Gastrocnemius medialis (tissue), 4 donors: ENCODE measurements around the gene NAA35. TPM values are rescaled to one million over a fixed set of nuclear protein-coding genes. Genes with fewer than 3 reads are reported as not detected.
"Not testable (repeated sequence)": the region's sequence is repeated elsewhere in the genome, so short reads cannot be mapped to it uniquely, and the experiment has no call there.

Experiments
- ATAC-seq, 2 donors: fragments of 150-250 bp; one replicate each; pipeline ENCODE4 v1.9.1; 2016
- DNase-seq, 2 donors: peaks; one replicate each; pipeline ENCODE4 v3.0.0-alpha.2; 2019
- H3K27ac ChIP-seq, 4 donors: fragments of 200-600 bp; sonication (generic); 1 replicate in 1 of 4; 2 replicates in 3 of 4; pipeline ENCODE4 v1.5.1; 2016 to 2018; ENCODE audit warnings: mild to moderate bottlenecking in 2 of 4, moderate library complexity in 1 of 4
- H3K27me3 ChIP-seq, 3 donors: fragments of 200-600 bp; sonication (generic) in 2 of 3; 1 replicate in 1 of 3; 2 replicates in 2 of 3; pipeline versions ENCODE4 v1.5.1 to v1.6.0; 2016 to 2019; ENCODE audit warnings: mild to moderate bottlenecking in 1 of 3, moderate library complexity in 1 of 3
- H3K36me3 ChIP-seq, 2 donors: fragments of 200-600 bp; sonication (generic) in 1 of 2; one replicate each; pipeline ENCODE4 v1.5.1; 2017 to 2018
- H3K4me1 ChIP-seq, 2 donors: fragments of 200-600 bp; sonication (generic) in 1 of 2; one replicate each; pipeline ENCODE4 v1.5.1; 2016 to 2017; ENCODE audit warnings: mild to moderate bottlenecking in 2 of 2
- H3K4me3 ChIP-seq, 4 donors: fragments of 200-600 bp; sonication (generic) in 3 of 4; 1 replicate in 1 of 4; 2 replicates in 3 of 4; pipeline ENCODE4 v1.5.1; 2016 to 2019; ENCODE audit warnings: mild to moderate bottlenecking in 2 of 4
- H3K9me3 ChIP-seq, 3 donors: fragments of 200-600 bp; sonication (generic) in 2 of 3; 1 replicate in 1 of 3; 2 replicates in 2 of 3; pipeline ENCODE4 v1.5.1; 2016 to 2019
- POLR2A ChIP-seq, 2 donors: fragments of 450-650 bp; IDR thresholded peaks; one replicate each; pipeline ENCODE4 v1.6.1; 2017; ENCODE audit warnings: antibody characterized with exemption in 2 of 2, mild to moderate bottlenecking in 2 of 2, moderate library complexity in 2 of 2
- in situ Hi-C, 4 donors: fragments of 200-750 bp; cut with MboI; loops; one replicate each; pipeline versions ENCODE4 v1.15.0 to v1.8.0; 2017; ENCODE audit warnings: low sequenced_read_pairs in 4 of 4
- intact Hi-C: fragments of 100-400 bp; cut with DNase I; formaldehyde crosslinking; loops from one replicate; pipeline ENCODE4 v1.15.1; 2023; ENCODE audit warnings: low total_unique reads
- total RNA-seq, 4 donors: library from RNA; depleted of rRNA; stranded (reverse); fragments of >200 nt; gene quantifications; one replicate each; pipeline versions ENCODE4 v1.1.0 to v1.2.3, GENCODE V29; 2016
- TF ChIP-seq, protein P1 (sequence below), 5 experiments: fragments of 450-650 bp in 3 of 5; fragments of 200-600 bp in 2 of 5; sonication (generic) in 2 of 5; IDR thresholded peaks in 4 of 5; conservative IDR thresholded peaks in 1 of 5; 1 replicate in 4 of 5; 2 replicates in 1 of 5; pipeline ENCODE4 v1.5.1; 2016 to 2019; ENCODE audit warnings: antibody characterized with exemption in 5 of 5, mild to moderate bottlenecking in 3 of 5, moderate library complexity in 3 of 5

Gene NAA35
- total RNA-seq, 4 donors from 2014 or later: 22.7 to 26.9 (median 24.5) TPM

DNA sequence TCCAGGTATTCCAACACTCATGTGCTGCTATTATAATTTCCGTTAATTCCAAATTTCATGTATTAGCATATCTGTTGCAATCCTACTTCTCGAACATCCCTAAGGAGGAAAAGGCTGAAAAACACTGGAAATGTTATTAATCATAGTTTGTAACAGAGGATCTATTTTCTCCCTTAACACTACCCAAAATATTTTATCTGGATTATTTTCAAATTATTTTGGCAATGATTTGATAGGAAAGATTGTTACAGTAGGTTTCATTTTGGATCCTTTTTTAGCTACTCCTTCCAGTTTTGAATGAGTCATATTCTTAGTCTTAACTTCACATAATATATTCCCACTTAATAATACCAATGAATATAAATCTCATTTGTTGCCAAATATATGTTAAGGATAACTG is 13.9 kb upstream of the NAA35 start:
- TF ChIP-seq POLR2A (IDR thresholded peaks at IDR 0.05): no peak
- TF ChIP-seq, protein P1, sequence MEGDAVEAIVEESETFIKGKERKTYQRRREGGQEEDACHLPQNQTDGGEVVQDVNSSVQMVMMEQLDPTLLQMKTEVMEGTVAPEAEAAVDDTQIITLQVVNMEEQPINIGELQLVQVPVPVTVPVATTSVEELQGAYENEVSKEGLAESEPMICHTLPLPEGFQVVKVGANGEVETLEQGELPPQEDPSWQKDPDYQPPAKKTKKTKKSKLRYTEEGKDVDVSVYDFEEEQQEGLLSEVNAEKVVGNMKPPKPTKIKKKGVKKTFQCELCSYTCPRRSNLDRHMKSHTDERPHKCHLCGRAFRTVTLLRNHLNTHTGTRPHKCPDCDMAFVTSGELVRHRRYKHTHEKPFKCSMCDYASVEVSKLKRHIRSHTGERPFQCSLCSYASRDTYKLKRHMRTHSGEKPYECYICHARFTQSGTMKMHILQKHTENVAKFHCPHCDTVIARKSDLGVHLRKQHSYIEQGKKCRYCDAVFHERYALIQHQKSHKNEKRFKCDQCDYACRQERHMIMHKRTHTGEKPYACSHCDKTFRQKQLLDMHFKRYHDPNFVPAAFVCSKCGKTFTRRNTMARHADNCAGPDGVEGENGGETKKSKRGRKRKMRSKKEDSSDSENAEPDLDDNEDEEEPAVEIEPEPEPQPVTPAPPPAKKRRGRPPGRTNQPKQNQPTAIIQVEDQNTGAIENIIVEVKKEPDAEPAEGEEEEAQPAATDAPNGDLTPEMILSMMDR (IDR thresholded peaks at IDR 0.05 in 4 of 5, conservative IDR thresholded peaks at IDR 0.05 in 1 of 5): no peak
- Histone ChIP-seq H3K4me3 (no peak overlapping the region), H3K36me3 (no peaks in the 10 kb centered on the region), H3K27me3 (no peaks in the 10 kb centered on the region), H3K4me1 (no peaks in the 10 kb centered on the region), H3K9me3 (no peaks in the 10 kb centered on the region), H3K27ac (no peak overlapping the region)
- in situ Hi-C loops: loop anchor here in 1 of 4 donors (25.0 kb wide), 1 partner anchor 360 kb away; the partner anchor contains the start of gene ISCA1
- ATAC-seq: no peak
- intact Hi-C loops: no loop called here
- no peak for DNase-seq

DNA sequence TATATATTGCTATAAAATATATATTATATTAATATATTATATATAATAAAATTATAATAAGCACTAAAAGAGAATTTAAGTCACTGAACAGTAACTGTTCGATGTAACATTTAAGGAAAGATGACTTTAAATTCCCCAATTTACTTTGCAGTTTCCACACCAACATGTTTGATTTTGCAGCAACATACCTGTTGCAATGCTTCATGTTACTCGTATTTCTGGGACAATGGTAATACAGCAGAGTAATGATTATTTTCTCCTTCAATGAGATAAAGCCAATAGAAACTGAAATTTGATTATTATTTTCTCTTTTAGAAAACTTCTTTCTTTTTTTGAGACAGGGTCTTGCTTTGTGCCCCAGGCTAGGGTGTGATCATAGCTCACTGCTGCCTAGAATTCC is 9.5 kb upstream of the NAA35 start:
- Histone ChIP-seq H3K36me3 (no peaks in the 10 kb centered on the region), H3K27ac (no peak overlapping the region), H3K4me3 (no peak overlapping the region), H3K27me3 (no peaks in the 10 kb centered on the region), H3K4me1 (no peaks in the 10 kb centered on the region), H3K9me3 (no peaks in the 10 kb centered on the region)
- ATAC-seq (no peak), DNase-seq (no peak)
- in situ Hi-C loops: loop anchor here in 1 of 4 donors (25.0 kb wide), 1 partner anchor 356 kb away; the partner anchor contains the start of gene ISCA1
- no peak for TF ChIP-seq POLR2A (IDR thresholded peaks at IDR 0.05)
- TF ChIP-seq, protein P1 (IDR thresholded peaks at IDR 0.05 in 4 of 5, conservative IDR thresholded peaks at IDR 0.05 in 1 of 5): no peak
- intact Hi-C loops: no loop called here

DNA sequence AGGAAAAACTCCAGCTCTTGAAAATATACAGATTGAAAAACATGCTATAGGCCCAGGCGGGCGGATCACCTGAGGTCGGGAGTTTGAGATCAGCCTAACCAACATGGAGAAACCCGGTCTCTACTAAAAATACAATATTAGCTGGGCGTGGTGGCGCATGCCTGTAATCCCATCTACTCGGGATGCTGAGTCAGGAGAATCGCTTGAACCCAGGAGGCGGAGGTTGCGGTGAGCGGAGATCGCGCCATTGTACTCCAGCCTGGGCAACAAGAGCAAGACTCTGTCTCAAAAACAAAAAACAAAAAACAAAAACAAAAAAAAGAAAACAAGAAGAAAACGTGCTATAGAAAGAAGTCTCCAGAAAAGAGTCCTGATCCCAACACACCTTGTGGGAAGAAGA is 5.0 kb upstream of the NAA35 start:
- H3K9me3 ChIP-seq, H3K4me3 ChIP-seq, H3K36me3 ChIP-seq, H3K27ac ChIP-seq, ATAC-seq, H3K4me1 ChIP-seq, H3K27me3 ChIP-seq, intact Hi-C loops, DNase-seq: not testable (repeated sequence)
- in situ Hi-C loops: loop anchor here in 1 of 4 donors (25.0 kb wide), 1 partner anchor 351 kb away; the partner anchor contains the start of gene ISCA1

DNA sequence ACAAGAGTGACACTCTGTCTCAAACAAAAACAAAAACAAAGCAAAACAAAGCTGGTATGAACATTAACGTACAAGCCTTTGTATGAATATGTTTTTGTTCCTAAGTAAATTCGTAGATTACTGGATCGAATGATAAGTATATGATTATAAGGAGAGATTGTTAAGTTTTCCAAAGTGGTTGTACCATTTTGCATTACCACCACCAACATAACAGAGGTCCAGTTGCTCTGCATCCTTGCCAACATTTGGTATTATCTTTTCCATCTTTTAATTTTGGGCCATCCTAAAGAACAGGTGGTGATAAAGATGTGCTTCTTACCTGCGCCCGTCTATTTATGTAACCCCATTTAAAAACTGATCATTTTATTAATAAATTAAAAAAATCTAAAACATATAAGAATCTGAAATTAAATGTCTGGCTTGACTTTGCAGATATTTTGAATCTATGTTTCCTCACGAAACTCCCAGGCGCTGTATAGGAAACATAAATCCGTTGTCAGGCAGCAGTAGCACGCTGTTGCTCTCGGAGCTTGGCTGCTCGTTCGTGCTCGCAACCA is 593 bp upstream of the NAA35 start:
- intact Hi-C loops: loop anchor here (1.0 to 10.0 kb wide), 5 partner anchors 133 to 1966 kb away; partner anchors contain the start of genes CTSL and TUT7
- no peaks in the 10 kb centered on the region for H3K27me3 ChIP-seq
- H3K27ac ChIP-seq: peak overlapping the region; percentile 92 to 98 (median 97)
- DNase-seq (no peak), ATAC-seq (no peak)
- peaks cover 34 to 41% of the 10 kb centered on the region in 2 donors for H3K4me1 ChIP-seq
- in situ Hi-C loops: loop anchor here in 1 of 4 donors (25.0 kb wide), 1 partner anchor 347 kb away; the partner anchor contains the start of gene ISCA1
- no peak for TF ChIP-seq POLR2A (IDR thresholded peaks at IDR 0.05)
- TF ChIP-seq, protein P1 (IDR thresholded peaks at IDR 0.05 in 4 of 5, conservative IDR thresholded peaks at IDR 0.05 in 1 of 5): no peak
- peak overlapping the region; percentile 92 to 97 (median 94) for H3K4me3 ChIP-seq
- no peaks in the 10 kb centered on the region for H3K9me3 ChIP-seq
- H3K36me3 ChIP-seq: peaks cover 0 to 8% of the 10 kb centered on the region in 2 donors

DNA sequence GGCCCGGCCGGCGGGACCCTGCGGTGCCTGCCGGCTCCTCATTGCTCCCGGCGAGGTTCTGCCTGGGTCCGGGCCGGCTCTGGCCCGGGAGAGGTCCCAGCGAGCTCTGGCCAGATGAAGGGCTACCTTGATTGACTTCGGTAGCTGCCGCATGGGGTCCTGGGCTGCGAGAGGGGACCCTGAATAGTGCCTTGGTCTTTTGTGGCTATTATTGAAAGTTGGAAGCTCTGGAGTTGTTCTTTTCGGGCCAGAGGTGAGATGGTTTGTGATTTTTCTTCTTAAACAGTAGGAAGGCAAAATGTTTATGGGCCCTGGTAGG is 635 bp downstream of the NAA35 start:
- Histone ChIP-seq H3K4me3 (peak overlapping the region; percentile 92 to 97 (median 94)), H3K27me3 (no peaks in the 10 kb centered on the region), H3K4me1 (peaks cover 36 to 46% of the 10 kb centered on the region in 2 donors), H3K9me3 (no peaks in the 10 kb centered on the region), H3K36me3 (peaks cover 0 to 17% of the 10 kb centered on the region in 2 donors), H3K27ac (peak overlapping the region; percentile 92 to 98 (median 97))
- no peak for ATAC-seq
- no peak for DNase-seq
- intact Hi-C loops: loop anchor here (1.0 to 10.0 kb wide), 5 partner anchors 134 to 1967 kb away; partner anchors contain the start of genes CTSL, ISCA1 and TUT7
- TF ChIP-seq, protein P1 (IDR thresholded peaks at IDR 0.05 in 4 of 5, conservative IDR thresholded peaks at IDR 0.05 in 1 of 5): no peak
- TF ChIP-seq POLR2A (IDR thresholded peaks at IDR 0.05): no peak
- in situ Hi-C loops: loop anchor here in 1 of 4 donors (25.0 kb wide), 1 partner anchor 346 kb away; the partner anchor contains the start of gene ISCA1
